ENCODE results near the gene NPTX2. TPM values are rescaled to one million over a fixed set of nuclear protein-coding genes. Genes with fewer than 3 reads are reported as not detected.

NPTX2 gene
- total and polyA plus RNA-seq, 2 experiments from 2014 or later: 8.2 to 24.1 TPM

- H3K9me3 Mint-ChIP-seq: no peaks in the 10 kb centered on the region
- no peak for ATAC-seq
These were observed 37.6 kb downstream of the NPTX2 start for GRCh38 chr7:98654524-98655272.

More at GRCh38 chr7:98654524-98655272, 37.6 kb downstream of the NPTX2 start:
- Histone ChIP-seq H3K4me3 (no peak overlapping the region), H3K27me3 (ENCODE audit: insufficient read depth) (no peaks in the 10 kb centered on the region), H3K36me3 (ENCODE audit: insufficient read depth) (no peaks in the 10 kb centered on the region), H3K79me2 (replicated peaks; ENCODE audit: insufficient read depth) (no peaks in the 10 kb centered on the region), H3K9me2 (ENCODE audit: insufficient read depth) (no peaks in the 10 kb centered on the region), H3K4me2 (no peak overlapping the region), H3K4me1 (ENCODE audit: insufficient read depth) (no peaks in the 10 kb centered on the region), H3F3A (replicated peaks; ENCODE audit: low read depth) (no peaks in the 10 kb centered on the region), H2AFZ (no peak overlapping the region), H3K27ac (ENCODE audit: low read depth) (no peak overlapping the region), H4K20me1 (replicated peaks; ENCODE audit: insufficient read depth) (no peaks in the 10 kb centered on the region)
- no peaks in the 10 kb centered on the region for H3K27me3 Mint-ChIP-seq (ENCODE audit: insufficient read depth, low read depth, poor library complexity)
- TF ChIP-seq ZNF331 (CRISPR knock-in tag; IDR thresholded peaks at IDR 0.05; ENCODE audit: low read depth): no peak
- TF ChIP-seq CTCF (conservative IDR thresholded peaks at IDR 0.05; ENCODE audit: low read depth in 2 of 2): no peak
- TF ChIP-seq ZNF462 (CRISPR knock-in tag; IDR thresholded peaks at IDR 0.05): no peak
- TF ChIP-seq POLR2AphosphoS5 (IDR thresholded peaks at IDR 0.05; ENCODE audit: low read depth): no peak
- TF ChIP-seq NANOG (IDR thresholded peaks at IDR 0.05; ENCODE audit: borderline replicate concordance): no peak
- no peak for TF ChIP-seq ETS1 (IDR thresholded peaks at IDR 0.05)
- H3K36me3 Mint-ChIP-seq (ENCODE audit: low read depth): no peaks in the 10 kb centered on the region
- no peak for DNase-seq (ENCODE audit: low spot score)
- no peak overlapping the region for H3K27ac Mint-ChIP-seq
- H3K4me3 Mint-ChIP-seq: no peak overlapping the region
- H3K4me1 Mint-ChIP-seq: no peaks in the 10 kb centered on the region

Measured in GM23338 (cell line).